ENCODE results near the gene COL26A1.
"Not testable (repeated sequence)": the region's sequence is repeated elsewhere in the genome, so short reads cannot be mapped to it uniquely, and the experiment has no call there.

COL26A1 gene

GRCh38 chr7:101402835-101403234 is 40.2 kb downstream of the COL26A1 start:
- DNase-seq = no peak

GRCh38 chr7:101405474-101406067 is 42.9 kb downstream of the COL26A1 start:
- no peak for DNase-seq

GRCh38 chr7:101410743-101411507 is 48.2 kb downstream of the COL26A1 start:
- peak; percentile 15 to 22 for DNase-seq

- no peak for DNase-seq
Observed at GRCh38 chr7:101411508-101411874, 48.8 kb downstream of the COL26A1 start.

GRCh38 chr7:101412976-101413375 is 50.3 kb downstream of the COL26A1 start:
- DNase-seq = no peak

GRCh38 chr7:101418694-101419093 is 56.0 kb downstream of the COL26A1 start:
- DNase-seq = no peak

GRCh38 chr7:101419831-101420230 is 57.2 kb downstream of the COL26A1 start:
- no peak for DNase-seq

- no peak for DNase-seq
Observed at GRCh38 chr7:101420436-101420835, 57.8 kb downstream of the COL26A1 start.

- no peak for DNase-seq
Observed at GRCh38 chr7:101422356-101423195, 59.9 kb downstream of the COL26A1 start.

- DNase-seq = no peak
Observed at GRCh38 chr7:101426303-101427011, 63.8 kb downstream of the COL26A1 start.

- no peak for DNase-seq
Observed at GRCh38 chr7:101428093-101428866, 65.6 kb downstream of the COL26A1 start.

- DNase-seq = no peak
Observed at GRCh38 chr7:101432316-101432715, 69.6 kb downstream of the COL26A1 start.

GRCh38 chr7:101433688-101434087 is 71.0 kb downstream of the COL26A1 start:
- no peak for DNase-seq

GRCh38 chr7:101434155-101434554 is 71.5 kb downstream of the COL26A1 start:
- not testable (repeated sequence) for DNase-seq

- DNase-seq = no peak
Observed at GRCh38 chr7:101435461-101436220, 73.0 kb downstream of the COL26A1 start.

- DNase-seq = no peak
Observed at GRCh38 chr7:101436221-101436735, 73.6 kb downstream of the COL26A1 start.

GRCh38 chr7:101436857-101437576 is 74.3 kb downstream of the COL26A1 start:
- no peak for DNase-seq

- no peak for DNase-seq
Observed at GRCh38 chr7:101441890-101442289, 79.2 kb downstream of the COL26A1 start.

- no peak for DNase-seq
Observed at GRCh38 chr7:101442426-101443070, 79.9 kb downstream of the COL26A1 start.

- no peak for DNase-seq
Observed at GRCh38 chr7:101450064-101450463, 87.4 kb downstream of the COL26A1 start.
